GM10248 (cell line): ENCODE data around the gene POSTN.

Experiments used
- CTCF ChIA-PET: fragments of 300-600 bp; sonication (Branson Sonifier 250); formaldehyde crosslinking; extraction: SDS; loops from one replicate; lab custom pipeline; 2021; ENCODE audit warnings: antibody characterized with exemption; lab: Yijun Ruan, JAX
- POLR2A ChIA-PET: fragments of 350-650 bp; sonication (Branson Sonifier 250); formaldehyde crosslinking; extraction: SDS; loops from one replicate; lab custom pipeline; 2020; ENCODE audit warnings: antibody characterized with exemption; lab: Yijun Ruan, JAX
- DNase-seq: peaks from one replicate; pipeline ENCODE4 v3.0.0; 2012; ENCODE audit errors: extremely low spot score
- TF ChIP-seq, protein P1 (sequence below): IDR thresholded peaks from 2 replicates; pipeline ENCODE4 v1.5.1; 2012; ENCODE audit warnings: mild to moderate bottlenecking, low read depth; ENCODE audit errors: extremely low read depth, missing control alignments, control extremely low read depth

Gene POSTN

DNA sequence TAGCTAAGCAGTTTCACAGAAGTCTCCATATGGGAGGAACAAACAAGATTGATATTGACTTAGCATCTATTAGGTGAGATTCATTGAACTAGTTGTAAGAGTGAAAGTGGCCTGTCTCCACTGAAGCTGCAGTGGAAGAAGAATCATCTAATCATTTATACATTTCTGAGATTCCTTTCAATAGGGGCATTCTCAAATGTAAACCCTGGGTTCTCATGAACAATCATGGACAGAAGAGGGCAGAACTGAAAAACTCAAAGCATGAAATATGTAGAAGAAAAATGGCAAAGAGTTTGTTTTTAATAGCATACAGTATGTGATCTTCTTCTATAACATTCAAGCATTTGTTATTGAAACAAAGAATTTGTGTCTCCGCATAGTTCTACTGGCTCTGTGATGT is 17.6 kb upstream of the POSTN start:
- ChIA-PET CTCF (interaction anchor here (0.9 kb wide), 1 partner anchor 16 kb away, joined by 3 read pairs; no protein-coding TSS in a partner anchor), POLR2A (no interaction called here)
- no peak for DNase-seq
- TF ChIP-seq, protein P1, sequence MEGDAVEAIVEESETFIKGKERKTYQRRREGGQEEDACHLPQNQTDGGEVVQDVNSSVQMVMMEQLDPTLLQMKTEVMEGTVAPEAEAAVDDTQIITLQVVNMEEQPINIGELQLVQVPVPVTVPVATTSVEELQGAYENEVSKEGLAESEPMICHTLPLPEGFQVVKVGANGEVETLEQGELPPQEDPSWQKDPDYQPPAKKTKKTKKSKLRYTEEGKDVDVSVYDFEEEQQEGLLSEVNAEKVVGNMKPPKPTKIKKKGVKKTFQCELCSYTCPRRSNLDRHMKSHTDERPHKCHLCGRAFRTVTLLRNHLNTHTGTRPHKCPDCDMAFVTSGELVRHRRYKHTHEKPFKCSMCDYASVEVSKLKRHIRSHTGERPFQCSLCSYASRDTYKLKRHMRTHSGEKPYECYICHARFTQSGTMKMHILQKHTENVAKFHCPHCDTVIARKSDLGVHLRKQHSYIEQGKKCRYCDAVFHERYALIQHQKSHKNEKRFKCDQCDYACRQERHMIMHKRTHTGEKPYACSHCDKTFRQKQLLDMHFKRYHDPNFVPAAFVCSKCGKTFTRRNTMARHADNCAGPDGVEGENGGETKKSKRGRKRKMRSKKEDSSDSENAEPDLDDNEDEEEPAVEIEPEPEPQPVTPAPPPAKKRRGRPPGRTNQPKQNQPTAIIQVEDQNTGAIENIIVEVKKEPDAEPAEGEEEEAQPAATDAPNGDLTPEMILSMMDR, result no peak

DNA sequence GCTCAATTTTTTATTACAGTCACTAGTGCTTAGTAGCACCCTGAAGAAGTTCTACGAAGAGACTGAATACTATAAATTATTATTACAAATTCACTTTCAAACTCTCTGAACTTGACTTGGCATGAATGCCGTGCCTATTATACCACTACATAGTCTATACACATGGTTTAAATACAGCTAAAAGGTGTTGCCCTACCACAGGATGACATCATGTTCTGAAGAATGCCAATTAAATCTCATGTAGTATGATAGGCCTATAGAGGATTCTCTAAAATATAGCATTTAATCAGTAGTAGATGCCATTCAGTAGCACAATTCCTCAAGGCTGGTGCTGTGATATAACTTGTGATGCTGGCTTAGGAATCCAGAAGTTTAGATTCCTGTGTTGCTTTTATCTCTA is 16.7 kb upstream of the POSTN start:
- ChIA-PET POLR2A (no interaction called here), CTCF (no interaction called here)
- TF ChIP-seq, protein P1, result no peak
- DNase-seq, result no peak

GRCh38 chr13:37613638-37614037 is 15.1 kb upstream of the POSTN start:
- POLR2A ChIA-PET, result no interaction called here
- TF ChIP-seq, protein P1, result no peak
- DNase-seq, result no peak
- CTCF ChIA-PET, result no interaction called here

- no peak for DNase-seq
- ChIA-PET CTCF (no interaction called here), POLR2A (no interaction called here)
- TF ChIP-seq, protein P1, result no peak
Measured at GRCh38 chr13:37613236-37613635, 14.7 kb upstream of the POSTN start.

DNA sequence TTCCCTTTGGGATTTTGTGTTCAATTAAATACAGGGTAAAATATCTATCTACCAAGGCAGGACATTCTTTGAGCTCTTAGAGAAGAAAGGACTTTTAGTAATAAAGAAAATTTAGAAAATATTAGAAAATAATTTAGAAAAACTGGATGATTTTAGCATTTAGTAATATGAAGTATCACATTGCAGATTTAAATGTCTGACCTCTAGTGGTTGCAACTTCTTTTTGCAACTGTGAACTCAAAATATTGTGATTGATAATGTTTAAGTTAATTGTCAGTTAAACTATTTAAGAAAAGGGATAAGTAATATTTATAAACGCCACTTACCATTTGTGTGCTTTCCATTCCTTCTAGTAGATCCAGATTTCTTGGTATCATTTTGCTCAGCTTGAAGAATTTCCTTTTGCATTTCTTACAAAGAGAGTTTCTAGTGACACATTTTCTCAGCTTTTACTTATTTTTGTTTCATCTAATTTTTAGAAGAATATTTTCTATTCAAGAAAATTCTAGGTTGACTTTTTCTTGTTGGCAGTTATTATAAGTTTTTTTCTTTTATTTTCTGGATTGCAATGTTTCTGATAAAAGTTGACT is 10.3 kb upstream of the POSTN start:
- DNase-seq, result no peak
- POLR2A ChIA-PET, result no interaction called here
- CTCF ChIA-PET, result no interaction called here
- TF ChIP-seq, protein P1, result peak; percentile 25

DNA sequence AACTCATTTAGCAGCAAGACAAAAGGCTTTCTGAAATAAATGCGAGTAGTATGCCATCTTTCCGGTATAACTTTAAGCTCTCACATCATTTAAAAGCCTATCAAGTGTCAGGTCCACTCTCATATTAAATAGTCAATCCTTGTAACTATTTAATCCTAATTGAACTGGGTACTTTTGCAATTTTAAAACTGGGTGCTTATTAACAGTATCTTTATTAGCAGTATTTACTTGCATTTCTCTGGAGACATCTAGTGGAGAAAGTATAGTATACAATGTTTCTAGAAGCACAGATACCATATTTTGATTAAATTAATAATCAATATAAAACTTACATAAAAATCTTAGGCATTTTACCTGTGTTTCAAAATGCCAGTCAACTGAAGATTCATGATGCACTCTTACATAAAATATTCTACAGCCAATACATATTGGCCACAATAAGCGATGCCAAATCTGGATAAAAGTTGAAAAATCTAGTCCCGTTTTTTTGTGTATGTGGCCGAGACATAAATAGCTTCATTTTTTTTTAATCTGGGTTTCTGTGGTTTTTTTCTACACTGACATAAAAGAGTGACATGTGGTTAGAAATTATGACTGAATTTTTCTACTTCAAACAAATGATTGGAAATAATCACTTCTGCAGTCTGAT is 4.3 kb upstream of the POSTN start:
- ChIA-PET CTCF (no interaction called here), POLR2A (no interaction called here)
- no peak for DNase-seq
- TF ChIP-seq, protein P1, result peak; percentile 21
